HepG2 (cell line): ENCODE data around the gene SNX15. TPM values are rescaled to one million over a fixed set of nuclear protein-coding genes. Genes with fewer than 3 reads are reported as not detected.

Experiments
- ADNP ChIP-seq: sonication (generic); formaldehyde crosslinking; IDR thresholded peaks from 2 replicates; pipeline ENCODE4 v1.4.0; 2020; ENCODE audit warnings: missing genetic modification reagents
- ARID3A ChIP-seq: IDR thresholded peaks from 2 replicates; pipeline ENCODE4 v1.6.1; 2012; ENCODE audit warnings: low read depth, low read length, improper control_type of control experiment
- ARID5B ChIP-seq: IDR thresholded peaks from 2 replicates; pipeline ENCODE4 v1.4.0; 2020; ENCODE audit warnings: mild to moderate bottlenecking, missing genetic modification reagents
- ATF3 ChIP-seq: sonication (generic); formaldehyde crosslinking; IDR thresholded peaks from 2 replicates; pipeline ENCODE4 v1.4.0; 2020; ENCODE audit warnings: missing genetic modification reagents
- CHD2 ChIP-seq: IDR thresholded peaks from 2 replicates; pipeline ENCODE4 v1.6.1; 2011; ENCODE audit warnings: low read depth, low read length, improper control_type of control experiment
- ELF4 ChIP-seq: sonication (generic); formaldehyde crosslinking; IDR thresholded peaks from 2 replicates; pipeline ENCODE4 v1.5.0; 2020; ENCODE audit warnings: missing genetic modification reagents, mild to moderate bottlenecking, moderate library complexity, borderline replicate concordance
- ETV6 ChIP-seq: sonication (generic); formaldehyde crosslinking; conservative IDR thresholded peaks from 2 replicates; pipeline ENCODE4 v1.4.0; 2020; ENCODE audit warnings: missing genetic modification reagents
- HHEX ChIP-seq: IDR thresholded peaks from 2 replicates; pipeline ENCODE4 v1.6.1; 2016; ENCODE audit warnings: control low read depth
- HNF4A ChIP-seq: sonication (generic); formaldehyde crosslinking; IDR thresholded peaks from 2 replicates; pipeline ENCODE4 v1.4.0; 2020; ENCODE audit warnings: missing genetic modification reagents
- IRX3 ChIP-seq: sonication (generic); formaldehyde crosslinking; IDR thresholded peaks from 2 replicates; pipeline ENCODE4 v1.8.1; 2023; ENCODE audit warnings: mild to moderate bottlenecking, low read depth, missing genetic modification reagents, borderline replicate concordance
- ISL2 ChIP-seq: sonication (generic); formaldehyde crosslinking; IDR thresholded peaks from 2 replicates; pipeline ENCODE4 v1.5.0; 2020; ENCODE audit warnings: missing genetic modification reagents
- KLF12 ChIP-seq: sonication (generic); formaldehyde crosslinking; IDR thresholded peaks from 2 replicates; pipeline ENCODE4 v1.4.0; 2020; ENCODE audit warnings: missing genetic modification reagents, borderline replicate concordance
- KLF13 ChIP-seq: sonication (generic); formaldehyde crosslinking; IDR thresholded peaks from 2 replicates; pipeline ENCODE4 v1.4.0; 2020; ENCODE audit warnings: mild to moderate bottlenecking, missing genetic modification reagents
- NR2F1 ChIP-seq, 2 experiments: fragments of 450-650 bp in 1 of 2; formaldehyde crosslinking in 1 of 2; IDR thresholded peaks; 2 replicates each; pipeline versions ENCODE4 v1.5.0 to v1.6.1; 2016 to 2020; ENCODE audit warnings: mild to moderate bottlenecking in 1 of 2, missing compliant biosample characterization in 1 of 2, missing genetic modification reagents in 1 of 2, moderate library complexity in 1 of 2
- RBM39 ChIP-seq: fragments of 200-400 bp; formaldehyde crosslinking; IDR thresholded peaks from one replicate; pipeline ENCODE4 v1.6.1; 2018; ENCODE audit warnings: antibody characterized with exemption, mild to moderate bottlenecking, low read depth, low read length; ENCODE audit not compliant: poor library complexity, severe bottlenecking
- REPIN1 ChIP-seq: sonication (generic); formaldehyde crosslinking; IDR thresholded peaks from 2 replicates; pipeline ENCODE4 v1.8.0; 2022; ENCODE audit warnings: missing genetic modification reagents, low read depth, mild to moderate bottlenecking, borderline replicate concordance
- RFX5 ChIP-seq: IDR thresholded peaks from 2 replicates; pipeline ENCODE4 v1.6.1; 2011; ENCODE audit warnings: low read depth, low read length, improper control_type of control experiment
- SATB2 ChIP-seq: sonication (generic); formaldehyde crosslinking; IDR thresholded peaks from 2 replicates; pipeline ENCODE4 v1.5.0; 2020; ENCODE audit warnings: missing genetic modification reagents
- SMAD9 ChIP-seq: sonication (generic); formaldehyde crosslinking; IDR thresholded peaks from 2 replicates; pipeline ENCODE4 v1.5.1; 2020; ENCODE audit warnings: mild to moderate bottlenecking, missing genetic modification reagents
- TCF7L2 ChIP-seq: IDR thresholded peaks from 2 replicates; pipeline ENCODE4 v1.6.1; 2011; ENCODE audit warnings: mild to moderate bottlenecking, low read depth, low read length, moderate library complexity
- XBP1 ChIP-seq: sonication (generic); formaldehyde crosslinking; IDR thresholded peaks from 2 replicates; pipeline ENCODE4 v1.5.0; 2020; ENCODE audit warnings: missing genetic modification reagents
- ZNF160 ChIP-seq: sonication (generic); formaldehyde crosslinking; IDR thresholded peaks from 2 replicates; pipeline ENCODE4 v1.8.0; 2022; ENCODE audit warnings: mild to moderate bottlenecking, inconsistent platforms, missing genetic modification reagents
- ZNF235 ChIP-seq: sonication (generic); formaldehyde crosslinking; IDR thresholded peaks from 2 replicates; pipeline ENCODE4 v1.8.1; 2023; ENCODE audit warnings: mild to moderate bottlenecking, missing genetic modification reagents, borderline replicate concordance
- ZNF737 ChIP-seq: sonication (generic); formaldehyde crosslinking; IDR thresholded peaks from 2 replicates; pipeline ENCODE4 v1.5.0; 2020; ENCODE audit warnings: missing genetic modification reagents, mild to moderate bottlenecking, borderline replicate concordance
- ZNF781 ChIP-seq: sonication (generic); formaldehyde crosslinking; IDR thresholded peaks from 2 replicates; pipeline ENCODE4 v1.5.1; 2020; ENCODE audit warnings: borderline replicate concordance, mild to moderate bottlenecking, missing genetic modification reagents; ENCODE audit errors: not compliant biosample characterization
- polyA plus RNA-seq, 8 experiments: library from polyadenylated mRNA; depleted of rRNA in 3 of 8; stranded (reverse) in 7 of 8; unstranded in 1 of 8; fragments of >200 nt; fragmentation: Illumina TruSeq in 4 of 8; extraction: Trizol in 4 of 8; gene quantifications; 2 replicates each; pipeline versions ENCODE4 v1.2.1 to v1.2.3, GENCODE V29; 2011 to 2016; ENCODE audit warnings: low read depth in 4 of 8, missing spikeins in 1 of 8, mixed read lengths in 1 of 8; ENCODE audit not compliant: insufficient read depth in 1 of 8
- total RNA-seq, 5 experiments: library from RNA; depleted of rRNA; stranded (reverse); fragments of >200 nt; fragmentation: Illumina TruSeq; extraction: Trizol; gene quantifications; 2 replicates each; pipeline ENCODE4 v1.2.3, GENCODE V29; 2016; ENCODE audit warnings: low read depth in 1 of 5

SNX15 gene
- total and polyA plus RNA-seq, 2 of the 13 experiments (the other 11 are each of a cell fraction or from before 2014, with no cell fraction given) = 19.1 to 22.6 TPM

- TF ChIP-seq ARID5B (CRISPR knock-in tag) (peak; percentile 32; the same call in 1 of the 2 replicates), KLF13 (no peak), ZNF235 (CRISPR knock-in tag) (no peak), ISL2 (CRISPR knock-in tag) (no peak), ARID3A (no peak), IRX3 (peak; percentile 81; the same call in 1 of the 2 replicates), ATF3 (CRISPR knock-in tag) (peak; percentile 62), TCF7L2 (no peak), ZNF737 (CRISPR knock-in tag) (no peak), HNF4A (peak; percentile 20; the same call in 1 of the 2 replicates), ZNF781 (CRISPR knock-in tag) (no peak), CHD2 (peak; percentile 71), NR2F1 (CRISPR knock-in tag; IDR thresholded peaks at IDR 0.05) (no peak), RFX5 (peak; percentile 43; the same call in 1 of the 2 replicates), RBM39 (no peak), ADNP (no peak), KLF12 (CRISPR knock-in tag) (peak; percentile 76; the same call in 1 of the 2 replicates), XBP1 (CRISPR knock-in tag) (no peak), HHEX (CRISPR knock-in tag) (no peak), REPIN1 (CRISPR knock-in tag) (peak; percentile 91), ETV6 (CRISPR knock-in tag) (peak; percentile 85; the same call in 1 of the 2 replicates), ELF4 (peak; percentile 95), ZNF160 (CRISPR knock-in tag) (peak; percentile 21; the same call in 1 of the 2 replicates), SATB2 (CRISPR knock-in tag) (no peak), SMAD9 (CRISPR knock-in tag) (peak; percentile 58; the same call in 1 of the 2 replicates)
Observed at GRCh38 chr11:65083834-65084597, 56.8 kb downstream of the SNX15 start, which contains the start of the genes CDCA5 and ZFPL1 (continued).
